Cardiac muscle cell (in vitro differentiated cells and primary cell): ENCODE results near the gene CCL27. TPM values are rescaled to one million over a fixed set of nuclear protein-coding genes. Genes with fewer than 3 reads are reported as not detected.

Experiments used
- DNase-seq, 2 donors: peaks; one replicate each; pipeline versions ENCODE4 v3.0.0 to v3.0.0-alpha.2; 2010 to 2017; ENCODE audit warnings: low read depth in 1 of 2, low spot score in 1 of 2
- H3K27ac ChIP-seq: fragments of 200-600 bp; sonication (generic); 2 replicates; pipeline ENCODE4 v1.5.1; 2016
- H3K27me3 ChIP-seq: fragments of 200-600 bp; sonication (generic); 2 replicates; pipeline ENCODE4 v1.6.0; 2016; ENCODE audit warnings: control low read depth
- H3K36me3 ChIP-seq: fragments of 200-600 bp; sonication (generic); 2 replicates; pipeline ENCODE4 v1.5.1; 2016; ENCODE audit warnings: control low read depth
- H3K4me1 ChIP-seq: fragments of 200-600 bp; sonication (generic); 2 replicates; pipeline ENCODE4 v1.8.1; 2017; ENCODE audit warnings: low read depth, mild to moderate bottlenecking, mixed run types
- H3K4me3 ChIP-seq: fragments of 200-600 bp; sonication (generic); 2 replicates; pipeline ENCODE4 v1.5.1; 2016; ENCODE audit warnings: mild to moderate bottlenecking
- H3K9me3 ChIP-seq: fragments of 200-600 bp; sonication (generic); 2 replicates; pipeline ENCODE4 v1.5.1; 2017; ENCODE audit warnings: low read depth, mild to moderate bottlenecking, control low read depth
- CTCF ChIP-seq: IDR thresholded peaks from 2 replicates; pipeline ENCODE4 v1.5.1; 2012; ENCODE audit warnings: low read depth, mild to moderate bottlenecking, low read length
- polyA plus RNA-seq: library from polyadenylated mRNA; unstranded; fragments of >200 nt; fragmentation: Nextera tagmentation; extraction: Ambion mirVana; gene quantifications from 2 replicates; pipeline ENCODE4 v1.2.1, GENCODE V29; 2016
- total RNA-seq: library from RNA; depleted of rRNA; stranded (reverse); fragments of >200 nt; gene quantifications from 2 replicates; pipeline ENCODE4 v1.2.3, GENCODE V29; 2016

Gene CCL27
- total and polyA plus RNA-seq, 2 experiments from 2014 or later: 0.77 to 1.3 TPM

- Histone ChIP-seq H3K27ac (peak overlapping the region; percentile 78), H3K36me3 (no peaks in the 10 kb centered on the region), H3K4me1 (peaks cover 4% of the 10 kb centered on the region), H3K27me3 (no peaks in the 10 kb centered on the region), H3K4me3 (peak overlapping the region; percentile 77), H3K9me3 (no peaks in the 10 kb centered on the region)
- no peak for TF ChIP-seq CTCF
- DNase-seq: no peak
Measured at GRCh38 chr9:34665067-34665380, 2.6 kb upstream of the CCL27 start.

GRCh38 chr9:34664281-34665066 is 2.0 kb upstream of the CCL27 start:
- Histone ChIP-seq H3K27me3 (no peaks in the 10 kb centered on the region), H3K27ac (peak overlapping the region; percentile 78), H3K36me3 (no peaks in the 10 kb centered on the region), H3K4me1 (peaks cover 4% of the 10 kb centered on the region), H3K4me3 (peak overlapping the region; percentile 77), H3K9me3 (no peaks in the 10 kb centered on the region)
- TF ChIP-seq CTCF: peak; percentile 97
- peak; percentile 84 for DNase-seq

GRCh38 chr9:34663303-34663605 is 797 bp upstream of the CCL27 start:
- no peak for DNase-seq
- no peak for TF ChIP-seq CTCF
- no peaks in the 10 kb centered on the region for H3K9me3 ChIP-seq
- H3K4me1 ChIP-seq: peaks cover 4% of the 10 kb centered on the region
- no peak overlapping the region for H3K27ac ChIP-seq
- H3K36me3 ChIP-seq: no peaks in the 10 kb centered on the region
- no peak overlapping the region for H3K4me3 ChIP-seq
- no peaks in the 10 kb centered on the region for H3K27me3 ChIP-seq

- no peak for TF ChIP-seq CTCF
- H3K4me1 ChIP-seq: peaks cover 7% of the 10 kb centered on the region
- H3K27ac ChIP-seq: no peak overlapping the region
- H3K9me3 ChIP-seq: no peaks in the 10 kb centered on the region
- no peaks in the 10 kb centered on the region for H3K27me3 ChIP-seq
- no peak overlapping the region for H3K4me3 ChIP-seq
- no peaks in the 10 kb centered on the region for H3K36me3 ChIP-seq
- DNase-seq: no peak
Measured at GRCh38 chr9:34659592-34660253, 2.7 kb downstream of the CCL27 start.

- H3K9me3 ChIP-seq: no peaks in the 10 kb centered on the region
- H3K27me3 ChIP-seq: no peaks in the 10 kb centered on the region
- H3K4me3 ChIP-seq: no peak overlapping the region
- H3K36me3 ChIP-seq: no peaks in the 10 kb centered on the region
- no peak for DNase-seq
- H3K4me1 ChIP-seq: peaks cover 17% of the 10 kb centered on the region
- TF ChIP-seq CTCF: no peak
- H3K27ac ChIP-seq: no peak overlapping the region
Measured at GRCh38 chr9:34658461-34658860, 4.0 kb downstream of the CCL27 start.
